GM12878 (cell line): ENCODE results near the gene SLC11A1. TPM values are rescaled to one million over a fixed set of nuclear protein-coding genes. Genes with fewer than 3 reads are reported as not detected.

ENCODE experiments used
- ATAC-seq: fragments of 200-7000 bp; cut with Tn5 transposase; 3 replicates; pipeline ENCODE4 v1.9.1; 2020; ENCODE audit warnings: mild to moderate bottlenecking, moderate library complexity
- BruUV-seq: library from RNA; stranded (reverse); fragments of 400-500 nt; replicated peaks from 2 replicates; lab custom pipeline; 2021; lab: Mats Ljungman, UMichigan
- CTCF ChIA-PET: fragments of 300-600 bp; sonication (Branson Sonifier 250); formaldehyde crosslinking; extraction: SDS; loops from one replicate; lab custom pipeline; 2021; ENCODE audit warnings: inconsistent platforms; lab: Yijun Ruan, JAX
- POLR2A ChIA-PET: fragments of 350-600 bp; formaldehyde crosslinking; extraction: SDS; loops from one replicate; lab custom pipeline; 2021; ENCODE audit warnings: inconsistent platforms; lab: Charles Lee
- RAD21 ChIA-PET: fragments of 300-600 bp; sonication (Branson Sonifier 250); formaldehyde crosslinking; loops from one replicate; lab custom pipeline; 2023; ENCODE audit warnings: antibody characterized with exemption; ENCODE audit not compliant: unreplicated experiment; lab: Charles Lee
- SMC1A ChIA-PET: fragments of 300-600 bp; sonication (Branson Sonifier 250); formaldehyde crosslinking; loops from one replicate; lab custom pipeline; 2023; ENCODE audit not compliant: unreplicated experiment, uncharacterized antibody; lab: Charles Lee
- DNase-seq: peaks from one replicate; pipeline ENCODE4 v3.0.0-alpha.2; 2011; ENCODE audit warnings: low read depth, low spot score
- FAIRE-seq: peaks from 3 replicates; lab custom pipeline; 2011; peaks lifted over from hg19 to GRCh38; lab: Jason Lieb, UNC
- H2AFZ ChIP-seq: 2 replicates; pipeline ENCODE4 v1.6.0; 2011; ENCODE audit warnings: low read depth, low read length, control low read depth; ENCODE audit not compliant: control insufficient read depth
- H3K27ac ChIP-seq: 2 replicates; pipeline ENCODE4 v1.5.1; 2011; ENCODE audit warnings: control low read depth; ENCODE audit not compliant: control insufficient read depth, insufficient read depth
- H3K27me3 ChIP-seq, 2 experiments: replicated peaks in 1 of 2; 2 replicates each; pipeline versions ENCODE4 v1.6.0 to v1.6.1; 2011; ENCODE audit warnings: low read length in 1 of 2; ENCODE audit not compliant: control insufficient read depth in 2 of 2, insufficient read depth in 2 of 2
- H3K36me3 ChIP-seq, 2 experiments: 2 replicates each; pipeline ENCODE4 v1.5.1; 2011; ENCODE audit warnings: low read length in 1 of 2; ENCODE audit not compliant: control insufficient read depth in 2 of 2, insufficient read depth in 2 of 2
- H3K4me1 ChIP-seq: 2 replicates; pipeline ENCODE4 v1.6.1; 2011; ENCODE audit warnings: mild to moderate bottlenecking, low read length, moderate library complexity, mixed read lengths; ENCODE audit not compliant: control insufficient read depth, insufficient read depth
- H3K4me2 ChIP-seq: 2 replicates; pipeline ENCODE4 v1.6.0; 2011; ENCODE audit warnings: control low read depth; ENCODE audit not compliant: control insufficient read depth, insufficient read depth
- H3K4me3 ChIP-seq: fragments of 200-600 bp; sonication (generic); 2 replicates; pipeline ENCODE4 v1.5.1; 2016
- H3K79me2 ChIP-seq: 2 replicates; pipeline ENCODE4 v1.6.0; 2011; ENCODE audit warnings: low read length; ENCODE audit not compliant: control insufficient read depth, insufficient read depth
- H3K9ac ChIP-seq: 2 replicates; pipeline ENCODE4 v1.8.0; 2011; ENCODE audit warnings: low read length, control low read depth, mixed read lengths; ENCODE audit not compliant: control insufficient read depth, insufficient read depth
- H3K9me3 ChIP-seq: replicated peaks from 3 replicates; pipeline ENCODE4 v1.5.1; 2011; ENCODE audit warnings: mild to moderate bottlenecking, low read length; ENCODE audit not compliant: control insufficient read depth, insufficient read depth
- H4K20me1 ChIP-seq: 2 replicates; pipeline ENCODE4 v1.6.0; 2011; ENCODE audit not compliant: control insufficient read depth, insufficient read depth
- ASH2L ChIP-seq: fragments of 300-600, 200-600 bp; sonication (generic); IDR thresholded peaks from 2 replicates; pipeline ENCODE4 v1.6.1; 2017; ENCODE audit warnings: low read depth, mild to moderate bottlenecking, borderline replicate concordance
- BACH1 ChIP-seq: fragments of 450-650 bp; IDR thresholded peaks from 2 replicates; pipeline ENCODE4 v1.6.1; 2017; ENCODE audit warnings: mild to moderate bottlenecking, borderline replicate concordance
- POLR2A ChIP-seq: IDR thresholded peaks from 2 replicates; pipeline ENCODE4 v1.6.1; 2011; ENCODE audit warnings: low read depth, mild to moderate bottlenecking, low read length
- WGBS: methylation state at CpG from one replicate; pipeline ENCODE4 v1.1.6; 2016; ENCODE audit warnings: low lambda C conversion rate; ENCODE audit not compliant: insufficient replicate concordance, insufficient coverage; ENCODE audit errors: missing lambda C conversion rate; 5-methylcytosine and 5-hydroxymethylcytosine counted together
- in situ Hi-C: fragments of 300-500 bp; cut with MboI; formaldehyde crosslinking; loops from 9 replicates; pipeline ENCODE4 v1.14.3; 2018; ENCODE audit warnings: mixed read lengths
- intact Hi-C: fragments of 100-400 bp; cut with micrococcal nuclease; formaldehyde crosslinking; loops from one replicate; pipeline ENCODE4 v1.14.2; 2022; ENCODE audit not compliant: unreplicated experiment
- polyA plus RNA-seq, 11 experiments: library from polyadenylated mRNA; depleted of rRNA in 4 of 11; unstranded in 6 of 11; stranded (reverse) in 5 of 11; fragments of >200 nt; fragmentation: Nextera tagmentation in 4 of 11; fragmentation: Illumina TruSeq in 1 of 11; extraction: Ambion mirVana in 4 of 11; extraction: Trizol in 1 of 11; gene quantifications; 1 replicate in 1 of 11; 2 replicates in 10 of 11; pipeline versions ENCODE4 v1.2.1 to v1.2.3, GENCODE V29; 2011 to 2016; ENCODE audit warnings: inconsistent platforms in 2 of 11, missing spikeins in 2 of 11, low read depth in 1 of 11
- total RNA-seq, 4 experiments: library from RNA; depleted of rRNA in 3 of 4; stranded (reverse); fragments of >200 nt in 3 of 4; fragmentation: Illumina TruSeq in 1 of 4; extraction: Trizol in 1 of 4; gene quantifications; 2 replicates each; pipeline versions ENCODE4 v1.2.1 to v1.2.3, GENCODE V29; 2013 to 2021

SLC11A1 gene
- total and polyA plus RNA-seq, 10 of the 15 experiments (the other 5 are each of a cell fraction or from before 2014, with no cell fraction given) = 0.03 to 0.38 (median 0.12) TPM

- FAIRE-seq = no peak
- 1% methylated on average over 45 of the region's 63 CpGs for WGBS
- ChIA-PET CTCF (interaction anchor here (0.7 kb wide), 2 partner anchors 44 to 107 kb away, joined by 3 read pairs; partner anchors contain the start of gene CATIP), RAD21 (interaction anchor here (0.8 to 1.4 kb wide), 8 partner anchors 44 to 286 kb away, joined by 3 to 6 read pairs (median 3); partner anchors contain the start of genes AAMP, CATIP and PNKD), POLR2A (interaction anchor here (0.7 kb wide), 1 partner anchor 103 kb away, joined by 3 read pairs; no protein-coding TSS in a partner anchor), SMC1A (interaction anchor here (0.8 kb wide), 1 partner anchor 68 kb away, joined by 3 read pairs; no protein-coding TSS in a partner anchor)
- H3K4me3 ChIP-seq = peak overlapping the region; percentile 90
- intact Hi-C loops (no loop called here), in situ Hi-C loops (loop anchor here (10.0 kb wide), 1 partner anchor 444 kb away; no protein-coding TSS in a partner anchor)
- peak overlapping the region; percentile 95 for H3K9ac ChIP-seq
- H3K4me1 ChIP-seq = peaks cover 30% of the 10 kb centered on the region
- no peaks in the 10 kb centered on the region for H3K9me3 ChIP-seq
- BruUV-seq = no TSS peak
- peaks cover 4% of the 10 kb centered on the region; the same call in 1 of the 2 replicates for H4K20me1 ChIP-seq
- H3K79me2 ChIP-seq = peaks cover 49% of the 10 kb centered on the region
- TF ChIP-seq BACH1 (peak; percentile 27; the same call in 1 of the 2 replicates), ASH2L (no peak), POLR2A (peak; percentile 8; the same call in 1 of the 2 replicates)
- no peak for DNase-seq
- no peaks in the 10 kb centered on the region for H3K27me3 ChIP-seq
- no peak for ATAC-seq
- H3K36me3 ChIP-seq = peaks cover 7 to 10% of the 10 kb centered on the region in 2 experiments; a peak in 3 of 4 replicates
- no peak overlapping the region; the same call in 1 of the 2 replicates for H2AFZ ChIP-seq
- peak overlapping the region; percentile 96 for H3K27ac ChIP-seq
- H3K4me2 ChIP-seq = peak overlapping the region; percentile 59; the same call in 1 of the 2 replicates
These were observed 18.3 kb downstream of the SLC11A1 start for GRCh38 chr2:218400167-218400929.
